ENCODE measurements around the gene MRPL22.

MRPL22 gene

GRCh38 chr5:154917757-154918156, 23.1 kb upstream of the MRPL22 start:
- ChIA-PET CTCF (interaction anchor here (0.8 to 1.8 kb wide), 2 partner anchors 15 kb away, joined by 3 to 6 read pairs; no protein-coding TSS in a partner anchor), POLR2A (no interaction called here)
- DNase-seq (ENCODE audit: low read depth, low spot score), result no peak
- no peak for TF ChIP-seq CTCF (IDR thresholded peaks at IDR 0.05; ENCODE audit: insufficient read depth, low read length, missing control alignments)
- H3K4me3 ChIP-seq (ENCODE audit: low read depth, low read length), result no peak overlapping the region

GRCh38 chr5:154923441-154924430, 17.1 kb upstream of the MRPL22 start:
- POLR2A ChIA-PET, result no interaction called here
- no peak overlapping the region for H3K4me3 ChIP-seq (ENCODE audit: low read depth, low read length)
- no peak for TF ChIP-seq CTCF (IDR thresholded peaks at IDR 0.05; ENCODE audit: insufficient read depth, low read length, missing control alignments)
- CTCF ChIA-PET, result no interaction called here
- no peak for DNase-seq (ENCODE audit: low read depth, low spot score)

- CTCF ChIA-PET, result no interaction called here
- no peak overlapping the region for H3K4me3 ChIP-seq (ENCODE audit: low read depth, low read length)
- no peak for TF ChIP-seq CTCF (IDR thresholded peaks at IDR 0.05; ENCODE audit: insufficient read depth, low read length, missing control alignments)
- POLR2A ChIA-PET, result no interaction called here
- DNase-seq (ENCODE audit: low read depth, low spot score), result no peak
Measured at GRCh38 chr5:154933537-154933936, 7.3 kb upstream of the MRPL22 start.

- ChIA-PET CTCF (no interaction called here), POLR2A (no interaction called here)
- no peak overlapping the region for H3K4me3 ChIP-seq (ENCODE audit: low read depth, low read length)
- TF ChIP-seq CTCF (IDR thresholded peaks at IDR 0.05; ENCODE audit: insufficient read depth, low read length, missing control alignments), result no peak
- DNase-seq (ENCODE audit: low read depth, low spot score), result no peak
Measured at GRCh38 chr5:154934881-154935280, 6.0 kb upstream of the MRPL22 start.

GRCh38 chr5:154937186-154937717, 3.6 kb upstream of the MRPL22 start:
- peak overlapping the region; percentile 85 for H3K4me3 ChIP-seq (ENCODE audit: low read depth, low read length)
- POLR2A ChIA-PET, result interaction anchor here (1.3 kb wide), 1 partner anchor 22 kb away, joined by 3 read pairs; no protein-coding TSS in a partner anchor
- DNase-seq (ENCODE audit: low read depth, low spot score), result no peak
- CTCF ChIA-PET, result interaction anchor here (0.7 to 2.9 kb wide), 3 partner anchors 9 to 67 kb away, joined by 3 to 9 read pairs (median 3); no protein-coding TSS in a partner anchor
- no peak for TF ChIP-seq CTCF (IDR thresholded peaks at IDR 0.05; ENCODE audit: insufficient read depth, low read length, missing control alignments)
